Activated CD4-positive, CD25-positive, alpha-beta regulatory T cell treated with anti-CD3 and anti-CD28 coated beads, Interleukin-2, amount 50 U/mL, for 16 hours (primary cell): Measurements from ENCODE around the gene MSX1.

ENCODE experiments used
- DNase-seq: peaks from one replicate; pipeline ENCODE4 v3.0.0-alpha.2; 2020; ENCODE audit warnings: low read depth, low spot score

The MSX1 gene

GRCh38 chr4:4857809-4858508 lies 1.5 kb upstream of the MSX1 start:
- DNase-seq, result no peak

- no peak for DNase-seq
Measured at GRCh38 chr4:4858527-4859324, 739 bp upstream of the MSX1 start.

- no peak for DNase-seq
Measured at GRCh38 chr4:4859799-4860599, 534 bp downstream of the MSX1 start.

GRCh38 chr4:4860600-4861389 lies 1.3 kb downstream of the MSX1 start:
- DNase-seq, result no peak

- no peak for DNase-seq
Measured at GRCh38 chr4:4861390-4862018, 2.0 kb downstream of the MSX1 start.

- no peak for DNase-seq
Measured at GRCh38 chr4:4862071-4862551, 2.6 kb downstream of the MSX1 start.

- no peak for DNase-seq
Measured at GRCh38 chr4:4862665-4863482, 3.4 kb downstream of the MSX1 start.

- no peak for DNase-seq
Measured at GRCh38 chr4:4864443-4864939, 5.0 kb downstream of the MSX1 start.

- DNase-seq, result no peak
Measured at GRCh38 chr4:4864940-4865704, 5.7 kb downstream of the MSX1 start.

- no peak for DNase-seq
Measured at GRCh38 chr4:4865705-4866123, 6.2 kb downstream of the MSX1 start.

GRCh38 chr4:4866124-4866865 lies 6.8 kb downstream of the MSX1 start:
- DNase-seq, result no peak

GRCh38 chr4:4866866-4867374 lies 7.5 kb downstream of the MSX1 start:
- DNase-seq, result no peak

GRCh38 chr4:4867375-4868039 lies 8.0 kb downstream of the MSX1 start:
- DNase-seq, result no peak

GRCh38 chr4:4868040-4868757 lies 8.7 kb downstream of the MSX1 start:
- DNase-seq, result no peak

GRCh38 chr4:4868758-4869723 lies 9.6 kb downstream of the MSX1 start:
- no peak for DNase-seq
